Astrocyte of the hippocampus (primary cell): ENCODE measurements around the gene RSAD1.

Experiments used
- DNase-seq: peaks from one replicate; pipeline ENCODE4 v3.0.0; 2011; ENCODE audit warnings: low read depth, low spot score

Gene RSAD1

DNA sequence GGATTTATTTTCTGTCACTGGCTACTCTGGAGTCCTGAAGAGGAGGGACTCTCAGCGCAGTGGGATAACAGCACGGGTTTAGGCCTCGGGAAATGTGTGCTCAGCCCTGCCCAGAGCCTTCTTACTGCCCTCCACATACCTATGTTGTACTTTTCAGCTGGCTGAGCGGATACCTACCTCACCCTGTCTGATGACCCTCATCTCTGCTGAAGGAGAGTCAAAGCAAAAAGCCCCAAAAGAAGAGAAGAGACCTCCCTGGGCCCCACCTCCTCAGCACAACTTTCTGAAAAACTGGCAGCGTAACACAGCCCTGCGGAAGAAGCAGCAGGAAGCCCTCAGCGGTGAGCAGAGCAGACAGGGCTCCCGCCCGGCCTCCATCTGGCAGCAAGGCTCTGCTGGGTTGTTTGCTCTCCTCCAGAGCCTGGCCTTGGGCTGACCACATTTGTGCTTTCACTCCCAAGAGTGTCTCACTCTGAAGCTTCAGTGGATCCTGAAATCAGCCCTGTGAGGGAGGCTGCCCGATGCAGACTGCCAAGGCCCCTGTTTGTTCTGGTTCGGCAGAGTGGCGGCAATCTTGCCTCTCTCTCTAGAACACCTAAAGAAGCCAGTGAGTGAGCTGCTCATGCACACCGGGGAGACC is 39.8 kb downstream of the RSAD1 start:
- no peak for DNase-seq

DNA sequence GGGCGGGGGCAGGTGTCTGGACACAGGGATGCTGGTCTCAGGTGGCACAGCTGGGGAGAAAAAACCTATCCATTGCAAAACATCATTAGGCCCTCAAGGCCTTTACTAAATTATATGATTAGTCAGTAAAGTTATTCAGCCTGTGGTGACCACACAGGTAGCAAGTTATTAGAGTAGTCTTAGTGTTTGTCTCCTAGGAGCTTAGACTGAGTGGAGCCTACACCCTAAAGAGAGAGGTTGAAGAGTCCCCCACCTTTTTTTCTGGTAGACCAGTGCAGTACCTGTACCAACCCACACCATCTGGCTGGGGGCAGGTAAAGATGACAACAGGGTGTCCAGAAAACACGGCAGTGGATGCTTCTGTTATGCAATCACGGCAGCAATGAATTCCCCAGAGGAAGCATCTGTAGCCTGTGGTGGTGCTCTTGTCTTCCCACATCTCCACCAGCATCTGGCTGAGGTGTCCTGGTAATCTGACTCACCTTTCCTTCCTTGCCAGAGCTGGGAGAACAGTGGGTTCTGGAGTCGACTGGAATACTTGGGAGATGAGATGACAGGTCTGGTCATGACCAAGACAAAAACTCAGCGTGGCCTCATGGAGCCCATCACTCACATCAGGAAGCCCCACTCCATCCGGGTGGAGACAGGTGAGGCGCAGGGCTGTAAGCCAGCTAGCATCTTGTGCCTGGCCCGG is 40.6 kb downstream of the RSAD1 start:
- DNase-seq: no peak

DNA sequence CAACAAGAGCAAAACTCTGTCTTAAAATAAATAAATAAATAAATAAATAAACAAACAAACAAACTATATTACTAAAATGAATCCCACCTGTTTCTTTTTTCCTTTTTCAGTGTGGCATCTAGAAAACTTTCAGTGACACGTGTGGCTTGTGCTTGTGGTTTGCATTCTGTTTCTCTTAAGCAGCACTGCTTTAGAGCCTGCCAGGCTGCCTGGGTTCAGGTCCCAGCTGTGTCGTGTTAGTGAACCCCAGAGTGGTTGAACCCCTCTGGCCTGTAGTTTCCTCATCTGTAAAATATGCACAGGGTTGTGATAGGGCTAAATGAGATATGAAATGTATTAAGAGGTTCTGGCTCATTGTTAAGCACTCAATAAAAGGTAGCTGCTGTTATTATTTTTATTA is 41.8 kb downstream of the RSAD1 start:
- DNase-seq: no peak

DNA sequence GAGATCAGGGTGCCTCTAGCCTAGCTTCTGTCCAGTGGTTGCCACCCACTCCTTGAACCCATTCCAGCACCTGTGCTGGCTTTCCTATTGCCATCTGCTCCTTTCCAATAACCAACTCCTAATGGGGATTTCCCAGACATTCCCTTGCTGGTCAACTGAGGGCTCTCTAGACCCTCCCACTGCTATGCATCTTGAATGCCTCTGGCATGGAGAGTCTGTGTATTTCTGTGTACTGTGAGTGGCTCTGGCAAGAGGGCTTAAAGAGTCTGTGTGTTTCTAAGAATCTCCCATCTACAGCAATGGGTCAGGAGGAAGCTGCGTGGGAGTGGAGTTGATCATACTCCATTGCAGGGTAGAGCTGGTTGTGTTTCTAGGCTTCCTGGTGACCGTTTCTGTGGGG is 42.9 kb downstream of the RSAD1 start:
- no peak for DNase-seq

DNA sequence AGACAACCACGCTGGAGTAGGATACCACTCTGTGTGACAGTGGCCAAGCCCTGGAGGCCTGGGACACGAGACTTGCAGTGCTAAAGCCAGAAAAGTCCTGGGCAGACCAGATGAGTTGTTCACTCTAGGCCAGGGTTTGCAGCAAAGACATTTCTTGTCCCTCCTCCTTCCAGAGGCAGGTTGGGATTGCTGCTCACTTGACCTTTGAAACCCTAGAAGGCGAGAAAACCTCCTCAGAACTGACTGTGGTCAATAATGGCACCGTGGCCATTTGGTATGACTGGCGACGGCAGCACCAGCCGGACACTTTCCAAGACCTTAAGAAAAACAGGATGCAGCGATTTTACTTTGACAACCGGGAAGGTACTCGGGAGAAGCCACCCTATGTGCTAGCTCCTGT is 44.1 kb downstream of the RSAD1 start:
- DNase-seq: no peak

DNA sequence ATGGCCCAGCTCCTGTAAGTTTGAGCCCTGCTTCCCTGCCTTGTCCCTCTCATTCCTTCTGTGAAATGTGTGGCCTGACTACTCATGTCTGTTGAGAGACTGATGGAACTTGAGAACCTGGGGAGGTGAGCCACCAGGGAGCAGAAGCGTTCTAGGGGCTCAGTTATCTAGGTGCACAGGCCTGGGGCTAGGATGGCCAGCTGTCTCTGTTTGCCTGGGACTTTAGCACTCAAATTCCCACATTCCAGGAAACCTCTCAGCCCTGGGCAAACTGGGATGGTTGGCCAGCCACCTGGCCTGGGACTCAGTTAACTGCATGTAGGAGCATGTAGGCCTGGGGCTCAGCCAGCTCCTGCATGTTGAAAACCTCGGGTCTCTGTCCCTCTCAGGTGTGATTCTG is 44.5 kb downstream of the RSAD1 start:
- no peak for DNase-seq

DNA sequence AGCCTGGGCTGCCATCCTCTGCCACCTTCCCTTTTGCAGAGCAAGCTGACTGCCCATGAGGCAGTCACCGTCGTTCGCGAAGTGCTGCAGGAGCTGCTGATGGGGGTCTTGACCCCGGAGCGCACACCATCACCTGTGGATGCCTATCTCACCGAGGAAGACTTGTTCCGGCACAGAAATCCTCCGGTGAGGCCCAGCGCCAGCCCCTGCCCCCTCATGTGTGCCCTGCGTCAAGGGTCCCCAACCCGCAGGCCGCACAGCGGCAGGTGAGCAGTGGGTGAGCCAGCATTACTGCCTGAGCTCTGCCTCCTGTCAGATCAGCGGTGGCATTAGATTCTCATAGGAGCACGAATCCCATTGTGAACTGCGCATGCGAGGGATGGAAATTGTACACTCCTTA is 46.2 kb downstream of the RSAD1 start:
- no peak for DNase-seq

DNA sequence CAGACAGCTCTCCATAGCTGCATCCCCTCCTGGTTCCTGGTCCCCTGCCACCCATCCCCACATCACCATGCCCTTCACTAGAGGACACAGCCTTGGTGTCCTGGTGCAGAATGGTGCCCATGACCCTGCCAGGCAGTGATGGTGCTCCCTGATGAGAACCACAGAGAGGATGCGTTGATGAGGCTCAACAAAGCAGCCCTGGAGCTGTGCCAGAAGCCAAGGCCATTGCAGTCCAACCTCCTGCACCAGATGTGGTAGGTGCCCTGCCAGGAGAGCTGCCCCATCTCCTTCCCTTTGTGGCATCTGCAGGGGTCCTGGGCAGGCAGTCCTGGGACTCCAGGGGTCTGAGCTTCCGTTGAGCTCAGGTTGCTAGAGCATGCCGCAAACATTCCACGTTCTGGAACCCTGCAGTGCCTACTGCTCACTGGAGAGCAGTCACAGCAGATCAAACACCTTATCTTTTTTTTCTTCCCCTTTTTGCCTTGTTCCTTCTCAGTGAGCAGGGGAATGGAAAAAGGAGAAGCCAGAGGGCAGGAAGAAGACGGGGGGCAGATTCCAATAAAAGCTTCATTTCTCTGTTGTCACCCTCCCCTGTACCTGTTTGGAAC is 48.6 kb downstream of the RSAD1 start:
- DNase-seq: no peak

DNA sequence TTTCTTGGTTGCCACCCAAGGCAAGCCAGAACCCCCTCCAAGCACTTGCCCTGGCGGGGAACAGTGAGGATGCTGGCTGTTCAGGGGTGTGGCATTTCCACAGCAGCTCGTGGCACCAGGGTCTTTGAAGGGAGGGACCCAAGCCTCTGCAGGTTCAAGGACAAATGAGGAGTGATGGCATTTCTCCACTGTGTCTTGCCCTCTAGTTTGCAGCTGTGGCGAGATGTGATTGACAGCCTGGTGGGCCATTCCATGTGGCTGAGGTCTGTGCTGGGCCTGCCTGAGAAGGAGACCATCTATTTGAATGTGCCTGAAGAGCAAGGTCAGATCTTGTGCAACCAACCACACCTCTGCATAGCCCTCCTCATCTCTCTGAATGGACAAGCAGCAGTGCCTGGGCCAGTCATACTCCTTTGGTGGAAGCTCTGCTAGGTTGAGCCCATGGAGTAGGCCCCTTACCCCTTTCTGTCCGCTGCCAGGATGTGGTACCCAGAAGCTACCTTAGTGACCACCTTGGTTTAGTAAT is 49.4 kb downstream of the RSAD1 start:
- no peak for DNase-seq

DNA sequence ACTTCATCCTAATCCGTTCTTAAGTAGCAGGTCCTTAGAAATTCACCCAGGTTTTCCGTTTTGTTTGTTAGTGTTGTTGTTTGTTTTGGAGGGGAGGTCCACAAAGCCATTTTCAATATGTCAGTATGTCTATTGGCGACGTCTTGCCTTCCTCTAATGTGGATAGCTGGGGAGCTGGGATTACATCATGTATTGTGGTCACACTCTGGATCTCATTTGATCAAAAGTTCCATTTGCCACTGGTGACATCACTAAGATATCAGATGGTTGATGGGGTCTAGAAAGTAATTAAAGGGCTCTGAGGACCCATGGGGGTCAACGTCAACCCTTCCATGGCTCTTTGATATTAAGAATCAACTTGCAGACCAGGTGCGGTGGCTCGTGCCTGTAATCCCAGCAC is 51.2 kb downstream of the RSAD1 start:
- no peak for DNase-seq

DNA sequence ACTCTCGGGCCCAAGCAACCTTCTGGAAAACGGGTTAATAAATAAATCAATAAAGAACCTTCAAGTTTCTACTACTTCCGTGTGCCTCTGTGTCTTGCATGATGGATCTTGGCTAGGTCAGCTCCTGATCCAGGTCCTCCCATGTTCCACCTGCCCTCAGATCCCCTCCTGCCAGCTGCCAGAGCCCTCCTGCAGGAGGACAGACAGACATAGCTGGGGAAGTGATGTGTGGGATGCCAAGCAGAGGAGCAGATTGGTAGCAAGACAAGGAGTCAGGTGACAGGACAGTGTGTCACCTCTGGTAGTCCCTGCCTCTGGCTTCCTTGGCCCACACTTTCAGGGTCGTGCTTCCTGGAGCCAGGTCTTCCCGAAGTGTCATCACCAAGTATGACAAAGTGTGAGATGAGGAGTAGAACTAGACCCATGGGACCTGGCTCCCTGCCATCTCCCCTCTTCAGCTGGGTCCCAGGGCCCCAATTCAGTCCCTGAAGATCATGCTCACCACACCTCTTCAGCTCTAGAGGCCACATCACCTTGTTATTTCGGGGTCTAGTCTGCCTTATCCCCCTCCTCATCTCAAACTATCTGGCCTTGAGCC is 52.9 kb downstream of the RSAD1 start:
- DNase-seq: no peak

DNA sequence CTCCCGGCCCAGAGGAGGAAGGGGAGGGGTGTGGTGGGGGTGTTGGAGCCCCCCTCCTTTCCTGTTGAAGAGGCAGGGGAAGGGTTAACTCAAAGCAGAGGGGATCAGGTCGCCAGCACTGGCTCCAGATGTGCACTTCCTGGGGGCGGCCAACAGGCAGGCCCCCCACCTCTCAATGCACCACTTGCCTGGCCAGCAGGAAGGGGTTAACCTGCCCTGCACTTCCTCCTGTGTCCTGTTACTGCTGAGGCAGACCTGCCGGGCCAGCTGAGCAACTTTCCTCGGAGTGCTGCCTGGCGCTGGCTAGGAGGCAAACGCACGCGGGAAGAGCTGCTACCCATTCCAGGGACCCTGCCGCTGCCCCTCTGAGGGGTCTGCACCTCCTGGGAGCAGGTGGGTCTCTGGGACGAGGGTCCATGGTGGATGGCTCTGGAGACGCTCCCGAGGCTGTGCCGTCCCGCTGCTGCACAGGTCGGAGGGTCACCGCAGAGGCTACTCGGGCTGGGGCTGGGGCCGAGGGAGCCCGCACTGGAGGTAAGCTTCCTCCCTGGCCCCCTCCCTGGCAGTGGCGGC is 53.9 kb downstream of the RSAD1 start, which contains the start of gene EPN3:
TSS of gene EPN3 (plus strand) at position 284 of the 573 bp plus-strand sequence. CDS start 3,822 bp downstream, outside the sequence.
- no peak for DNase-seq

DNA sequence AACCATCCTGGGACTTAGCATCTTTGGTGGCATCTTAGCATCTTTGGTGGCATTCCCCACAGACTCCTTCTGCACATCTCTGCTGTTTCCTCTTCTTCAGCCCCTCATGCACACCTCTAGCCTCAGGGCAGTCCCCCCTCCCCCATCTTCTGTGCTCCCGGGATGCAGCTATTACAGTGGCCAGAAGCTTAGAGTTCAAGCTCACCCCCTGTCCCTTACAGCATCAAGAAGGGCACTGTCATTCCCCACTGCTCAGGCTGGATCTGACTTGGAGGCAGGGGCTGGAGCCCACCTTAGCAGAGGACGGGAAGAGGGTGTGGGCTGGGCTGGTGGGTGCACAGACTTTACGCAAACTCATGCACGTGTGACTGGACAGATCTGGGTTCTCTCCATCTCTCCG is 54.5 kb downstream of the RSAD1 start:
- DNase-seq: no peak

DNA sequence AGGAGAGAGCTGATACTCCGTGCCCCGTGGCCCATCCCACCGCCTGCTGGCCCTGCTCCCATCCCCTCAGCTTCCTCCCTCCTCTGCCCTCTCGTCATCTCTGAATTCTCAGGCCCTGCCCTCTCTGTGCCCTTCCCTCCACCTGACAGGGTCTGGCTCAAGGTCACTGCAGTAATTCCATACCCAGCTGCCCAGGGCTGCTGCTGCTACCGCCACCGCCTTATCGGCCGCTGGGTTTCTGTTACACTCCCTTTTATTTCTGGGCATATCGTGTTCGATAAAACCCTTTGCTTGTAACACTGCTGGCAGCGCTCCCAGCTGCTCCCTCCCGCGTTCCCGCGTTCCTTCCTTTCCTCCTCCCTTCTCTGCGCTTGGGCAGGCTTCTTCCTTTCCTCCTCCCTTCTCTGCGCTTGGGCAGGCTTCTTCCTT is 55.1 kb downstream of the RSAD1 start:
- DNase-seq: peak; percentile 66

DNA sequence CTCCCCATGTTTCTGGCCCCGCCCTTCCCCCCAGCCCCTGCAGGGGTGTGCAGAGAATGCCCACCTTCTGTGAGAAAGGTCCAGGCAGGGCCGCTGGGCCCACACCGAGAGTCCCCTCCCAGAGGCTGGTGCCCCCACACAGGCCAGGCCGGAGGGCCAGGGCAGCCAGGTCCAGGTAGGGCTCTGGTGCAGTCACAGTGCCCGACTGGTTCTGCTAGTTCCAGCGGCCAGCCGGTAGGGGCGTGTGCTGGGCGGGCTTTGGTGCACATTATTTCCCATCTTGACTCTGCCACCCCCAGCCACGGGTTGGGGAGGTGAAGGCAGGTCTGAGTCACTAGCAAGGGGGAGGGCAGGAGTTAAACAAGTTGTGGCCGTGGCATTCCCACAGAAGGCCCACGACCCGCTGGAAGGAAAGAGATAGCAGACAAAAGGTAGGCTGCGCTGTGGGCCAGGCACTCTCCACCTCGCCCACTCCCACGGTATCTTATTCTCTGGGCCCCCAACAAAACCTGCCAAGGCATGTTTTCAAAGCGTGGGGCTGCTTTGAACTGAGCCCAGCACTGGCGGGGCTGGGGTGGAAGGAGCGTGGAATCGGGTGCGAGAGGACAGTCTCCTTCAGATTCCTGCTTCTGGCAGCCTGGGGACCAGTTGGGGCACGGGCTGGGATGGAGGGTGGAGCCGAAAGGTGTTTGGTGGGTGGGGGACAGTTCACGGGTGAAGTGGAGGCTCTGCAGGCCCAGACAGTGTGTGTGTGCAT is 55.7 kb downstream of the RSAD1 start:
- DNase-seq: peak; percentile 47

DNA sequence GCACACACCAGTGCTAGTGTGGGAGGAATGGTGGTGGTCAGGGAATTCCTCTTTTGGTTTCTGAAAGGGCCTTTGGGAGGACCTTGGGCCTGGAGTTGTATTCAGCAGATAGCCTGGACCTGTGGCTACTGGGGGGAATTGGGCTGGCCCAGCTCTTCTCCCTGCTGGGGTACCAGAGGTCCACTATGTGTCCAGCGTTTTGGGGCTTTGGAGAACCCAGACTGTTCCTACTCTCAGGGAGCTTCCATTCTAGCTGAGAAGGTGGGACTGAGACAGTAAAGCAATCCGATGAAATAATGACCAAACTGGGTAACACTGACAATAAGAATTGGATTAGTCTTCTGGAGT is 56.3 kb downstream of the RSAD1 start:
- no peak for DNase-seq

DNA sequence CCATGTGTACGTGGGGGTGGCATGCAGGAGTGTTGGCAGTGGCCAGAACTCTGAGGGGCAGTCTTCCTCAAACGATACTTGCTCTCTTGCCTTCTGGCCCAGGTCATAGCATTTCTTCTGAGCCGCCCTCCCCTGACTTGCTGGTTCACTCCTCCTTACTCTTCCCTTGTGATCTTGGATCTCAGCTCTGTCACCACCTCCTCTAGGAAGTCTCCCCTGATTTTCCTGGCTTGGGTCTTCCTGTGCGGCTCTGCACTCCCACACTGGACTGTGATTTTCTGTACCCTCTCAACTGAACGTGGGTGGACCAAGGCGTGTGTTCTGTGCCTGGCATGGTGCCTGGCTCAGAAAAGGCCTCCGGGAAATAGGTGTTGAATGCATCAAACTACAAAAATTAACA is 56.7 kb downstream of the RSAD1 start:
- no peak for DNase-seq
